Retina (tissue), 1 donor: ENCODE measurements around the gene ARMH2.

Experiments used
- DNase-seq: peaks from one replicate; pipeline ENCODE4 v3.0.0-alpha.2; 2016

The ARMH2 gene

DNA sequence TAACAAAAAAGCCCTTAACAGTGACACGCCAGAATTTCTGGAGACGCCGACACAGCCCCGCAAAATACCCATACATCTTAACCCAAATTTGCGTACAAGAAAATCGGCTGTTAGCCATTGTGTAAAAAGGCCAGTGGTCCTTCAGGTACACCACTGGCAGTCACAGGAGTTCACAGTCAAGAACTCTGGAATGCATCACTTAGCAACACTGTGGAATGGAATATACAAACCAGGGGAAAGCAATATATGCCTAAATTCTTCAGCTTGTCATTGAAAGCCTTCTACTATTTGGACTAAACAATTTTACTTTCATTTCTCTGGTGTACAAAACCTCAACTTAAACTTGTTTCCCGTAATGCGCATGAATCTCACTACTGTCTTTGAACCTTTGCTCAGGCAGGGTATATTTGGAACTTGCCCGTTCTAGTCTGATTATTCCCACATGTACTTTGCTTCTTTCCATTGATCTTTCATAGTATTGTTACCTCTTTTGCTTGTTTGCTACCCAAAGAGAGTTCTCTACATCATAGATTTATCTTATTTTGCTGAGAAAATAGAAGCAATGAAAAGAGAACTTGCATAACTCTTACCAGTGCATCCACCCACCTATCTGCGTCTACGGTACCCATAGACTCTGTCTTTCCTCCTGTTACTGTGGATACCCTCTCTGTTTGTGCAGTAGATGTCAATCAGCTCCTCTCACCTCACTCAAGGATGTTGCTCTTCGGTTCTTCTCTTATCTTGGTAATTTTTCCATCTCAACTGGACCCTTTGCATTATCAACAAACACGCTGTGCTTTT lies at the start of gene ARMH2:
Gene ARMH2 (minus strand): TSS at position 178 of the 801 bp plus-strand sequence. CDS start 60 bp downstream, at position 118.
- no peak for DNase-seq

DNA sequence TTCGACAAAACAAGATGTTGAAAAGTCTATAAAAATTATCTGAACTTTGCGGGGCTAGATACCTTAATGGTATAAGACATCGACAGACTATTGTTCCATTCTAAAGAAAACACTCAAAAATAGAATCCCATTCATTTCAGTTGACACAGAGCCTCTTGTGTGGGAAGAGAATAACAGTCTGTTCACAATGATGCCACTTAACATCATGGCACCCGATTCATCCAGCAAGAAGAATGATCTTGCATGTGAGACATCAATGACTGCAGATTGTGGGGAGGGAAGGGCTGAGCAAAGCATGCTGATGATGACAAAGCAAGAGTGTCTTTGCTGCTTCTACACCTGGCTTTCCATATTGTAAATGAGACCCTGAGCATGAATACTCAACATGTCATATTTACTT lies 49.7 kb upstream of the ARMH2 start:
- no peak for DNase-seq

DNA sequence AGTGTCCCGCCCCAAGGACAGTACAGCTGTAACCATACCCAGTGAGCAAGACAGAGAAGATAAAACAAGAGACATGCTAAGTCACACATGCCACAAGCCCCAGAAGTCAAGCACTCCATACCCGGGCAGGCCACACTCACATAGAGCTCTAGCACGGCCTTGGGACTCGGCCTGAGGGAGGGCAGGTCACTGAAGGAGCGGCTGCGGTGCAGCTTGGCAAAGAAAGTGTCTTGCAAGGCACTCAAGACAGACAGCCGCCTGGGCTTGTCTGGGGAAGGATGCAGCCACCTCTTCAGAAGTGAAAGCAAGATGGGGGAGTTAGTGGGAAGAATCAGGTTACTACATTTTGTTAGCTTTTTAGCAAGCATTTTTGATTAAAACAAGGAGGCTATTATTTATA lies 48.7 kb upstream of the ARMH2 start:
- DNase-seq, result no peak

- no peak for DNase-seq
These were observed 46.9 kb upstream of the ARMH2 start for GRCh38 chr6:24845578-24845977.

DNA sequence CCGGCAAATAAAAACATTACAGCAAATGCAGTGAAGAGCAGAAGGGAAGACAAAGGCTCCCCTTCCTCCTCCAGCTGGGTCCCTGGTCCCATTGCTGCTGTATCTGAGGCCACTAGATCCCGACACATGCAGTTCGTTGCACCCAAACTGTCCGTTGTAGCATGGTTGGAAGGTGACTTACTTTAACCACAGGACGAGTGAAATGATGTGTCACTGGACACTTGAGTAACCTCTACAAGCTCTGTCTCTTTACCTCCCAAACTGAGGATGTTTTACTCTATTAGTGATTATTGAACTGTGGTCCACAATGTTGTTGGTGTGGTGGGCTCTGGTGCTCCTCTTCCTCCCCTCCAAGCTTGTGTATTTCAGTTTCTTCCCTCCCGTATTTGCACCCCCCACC lies 46.2 kb upstream of the ARMH2 start:
- DNase-seq, result no peak

GRCh38 chr6:24844061-24844460 lies 45.3 kb upstream of the ARMH2 start:
- DNase-seq, result no peak

DNA sequence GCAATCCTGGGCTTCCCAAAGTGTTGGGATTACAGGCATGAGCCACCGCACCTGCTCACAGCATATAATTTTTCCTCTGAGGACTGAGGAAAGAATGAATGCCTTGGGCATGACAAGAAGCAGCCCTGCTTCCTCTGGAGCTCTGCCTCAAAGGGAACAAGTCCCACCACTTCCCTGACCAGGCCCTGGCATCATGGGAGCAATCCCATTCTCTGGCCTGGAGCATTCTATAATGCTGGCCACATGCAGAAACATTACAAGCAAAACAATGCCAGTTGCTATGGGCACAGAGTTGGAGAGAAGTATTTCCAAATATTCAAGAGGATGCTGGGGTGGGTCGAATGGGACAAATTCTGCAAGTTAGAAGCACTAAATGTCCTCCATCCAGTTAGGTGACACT lies 41.5 kb upstream of the ARMH2 start:
- no peak for DNase-seq

GRCh38 chr6:24838994-24839393 lies 40.3 kb upstream of the ARMH2 start:
- no peak for DNase-seq

DNA sequence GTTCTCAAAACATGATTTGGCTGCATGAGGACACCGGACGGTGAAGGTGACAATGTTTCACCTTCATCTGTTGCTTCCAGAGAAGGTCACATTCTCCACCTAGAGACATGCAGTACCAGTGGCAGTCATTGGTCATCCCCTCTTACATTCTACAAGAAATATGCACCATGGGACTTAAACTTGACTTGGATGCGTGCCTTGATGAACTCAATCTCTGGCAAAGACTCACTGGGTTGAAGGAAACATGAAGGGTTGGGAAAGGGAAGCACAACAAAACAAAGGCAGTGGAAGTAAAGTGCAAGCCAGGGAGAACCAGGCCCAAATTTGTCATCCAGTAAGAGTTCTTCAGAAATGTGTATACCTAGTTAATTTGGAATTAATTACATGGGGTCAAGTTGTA lies 39.4 kb upstream of the ARMH2 start:
- no peak for DNase-seq

DNA sequence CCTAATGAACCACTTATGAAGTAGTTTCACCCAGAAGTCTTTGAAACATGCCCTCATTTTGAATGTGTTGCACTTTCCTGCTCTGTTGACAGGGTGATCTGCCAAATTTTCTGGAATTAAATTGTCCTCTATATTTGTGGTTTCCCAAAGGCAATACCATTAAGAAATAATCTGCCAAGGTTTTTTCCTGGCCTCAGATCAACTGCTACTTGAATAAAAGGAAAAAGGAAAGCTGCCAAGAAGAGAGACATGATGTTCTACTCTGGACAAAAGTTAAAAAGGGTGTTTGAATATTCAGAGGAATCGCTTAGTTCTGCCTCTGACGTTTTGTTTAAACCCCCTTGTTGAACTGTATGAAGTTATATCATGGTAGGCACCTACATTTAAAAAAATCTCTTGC lies 37.4 kb upstream of the ARMH2 start:
- no peak for DNase-seq

- DNase-seq, result no peak
These were observed 35.1 kb upstream of the ARMH2 start for GRCh38 chr6:24833711-24834386.

DNA sequence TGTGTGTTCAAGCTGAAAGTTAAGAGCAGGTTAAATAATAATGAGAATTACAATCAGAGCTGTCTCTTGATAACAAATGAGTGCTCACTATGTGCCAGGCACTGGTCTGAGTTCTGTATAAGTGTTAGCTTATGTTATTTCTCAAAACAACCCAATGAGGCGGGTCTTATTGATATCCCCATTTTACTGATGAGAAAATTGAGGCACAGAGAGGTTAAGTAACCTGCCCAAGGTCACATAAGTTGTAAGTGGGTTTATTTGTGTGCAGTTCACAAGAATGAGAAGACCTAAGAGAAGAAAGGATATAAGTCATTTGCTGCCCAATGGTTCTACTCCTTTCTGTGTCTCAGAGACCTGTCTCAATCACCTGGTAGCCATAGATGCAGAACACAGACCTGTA lies 34.1 kb upstream of the ARMH2 start:
- no peak for DNase-seq

GRCh38 chr6:24831771-24832716 lies 33.3 kb upstream of the ARMH2 start:
- no peak for DNase-seq

GRCh38 chr6:24829657-24830056 lies 30.9 kb upstream of the ARMH2 start:
- no peak for DNase-seq

DNA sequence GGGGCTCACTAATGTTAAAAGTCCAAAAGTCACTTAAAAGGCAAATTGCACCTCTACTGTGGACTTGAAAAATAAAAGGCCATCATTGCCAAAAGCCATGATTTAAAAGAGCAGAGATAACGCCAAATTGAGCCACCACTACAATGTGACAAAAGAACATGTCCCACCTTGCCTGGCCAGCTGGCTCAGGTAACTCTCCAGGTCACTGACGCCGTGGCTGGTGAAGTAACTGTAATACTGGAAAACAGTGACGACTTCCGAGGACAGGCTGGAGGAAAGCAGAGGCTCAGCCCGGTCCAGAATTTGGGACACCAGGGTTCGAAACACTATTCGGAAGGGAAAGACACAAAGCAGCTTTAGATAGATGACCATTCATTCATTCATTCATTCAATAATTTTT lies 29.3 kb upstream of the ARMH2 start:
- no peak for DNase-seq

DNA sequence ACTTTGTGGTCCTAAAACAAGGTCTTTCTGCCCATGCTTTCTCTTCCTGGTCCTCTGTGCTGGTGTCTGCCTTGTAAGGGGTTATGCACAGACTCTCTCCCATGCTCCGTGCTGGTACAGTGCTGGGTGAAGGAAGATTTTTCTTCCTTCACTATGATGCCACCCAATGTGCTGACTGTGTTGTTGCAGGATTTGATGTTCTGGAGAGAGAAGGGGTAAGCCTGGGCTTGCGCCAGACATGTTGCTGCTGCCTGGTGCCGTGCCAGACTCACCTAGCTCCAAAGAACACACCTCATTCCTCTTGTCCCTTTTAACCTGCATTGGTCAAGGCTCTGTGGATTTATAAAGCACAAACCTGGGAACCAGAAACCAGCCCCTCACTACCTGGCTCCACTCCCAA lies 28.4 kb upstream of the ARMH2 start:
- DNase-seq, result no peak

- DNase-seq, result no peak
These were observed 26.5 kb upstream of the ARMH2 start for GRCh38 chr6:24825130-24825630.

DNA sequence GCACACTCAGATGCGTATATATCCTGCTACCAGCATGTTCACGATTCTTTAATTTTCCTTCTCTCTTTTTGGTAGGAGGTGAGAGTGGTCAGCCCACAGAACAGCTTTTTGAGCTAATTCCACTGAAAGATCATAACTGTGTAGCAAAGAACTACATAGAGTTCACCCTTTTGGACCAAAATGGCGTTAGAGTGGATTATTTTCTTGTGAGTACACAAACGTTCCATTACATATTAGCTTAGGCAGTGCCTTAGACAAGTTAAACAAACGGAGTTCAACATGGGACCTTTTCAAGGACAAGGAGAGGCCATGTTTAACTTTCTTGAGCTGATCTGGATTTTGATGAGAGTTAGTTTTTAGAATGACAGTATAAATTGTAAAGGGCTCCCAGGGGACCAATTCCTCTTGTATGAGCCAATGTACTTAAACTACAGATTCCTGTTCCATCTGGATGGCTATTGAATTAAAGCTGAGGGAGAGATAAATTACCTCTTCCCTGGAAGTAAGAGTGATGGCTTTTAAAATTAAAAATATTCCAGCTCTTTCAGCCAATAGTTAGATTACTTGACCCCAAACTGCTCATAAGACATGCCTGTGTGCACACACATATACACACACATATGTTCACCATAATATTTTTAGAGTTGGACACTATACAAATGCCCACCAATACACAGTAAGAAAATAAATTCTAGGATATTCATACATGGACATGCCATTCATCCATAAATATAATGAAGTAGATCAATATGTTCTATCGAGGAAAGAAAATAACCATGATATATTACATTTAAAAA lies 25.6 kb upstream of the ARMH2 start:
- no peak for DNase-seq

- no peak for DNase-seq
These were observed 24.5 kb upstream of the ARMH2 start for GRCh38 chr6:24823185-24823584.

GRCh38 chr6:24822696-24823095 lies 24.0 kb upstream of the ARMH2 start:
- DNase-seq, result no peak

GRCh38 chr6:24821860-24822444 lies 23.2 kb upstream of the ARMH2 start:
- no peak for DNase-seq

GRCh38 chr6:24818346-24818745 lies 19.6 kb upstream of the ARMH2 start:
- DNase-seq, result no peak
